Kidney epithelial cell (primary cell): ENCODE measurements around the gene TGFBR3. TPM values are rescaled to one million over a fixed set of nuclear protein-coding genes. Genes with fewer than 3 reads are reported as not detected.

Experiments used
- DNase-seq: peaks from one replicate; pipeline ENCODE4 v3.0.0-alpha.2; 2010; ENCODE audit warnings: low read depth
- H3K27me3 ChIP-seq: 2 replicates; pipeline ENCODE4 v1.6.0; 2011; ENCODE audit warnings: low read length; ENCODE audit not compliant: control insufficient read depth, insufficient read depth
- H3K36me3 ChIP-seq: 2 replicates; pipeline ENCODE4 v1.5.1; 2011; ENCODE audit warnings: low read length; ENCODE audit not compliant: control insufficient read depth, insufficient read depth
- H3K4me3 ChIP-seq: 2 replicates; pipeline ENCODE4 v1.5.1; 2011; ENCODE audit warnings: low read depth, mild to moderate bottlenecking, control low read depth, low read length
- CTCF ChIP-seq: IDR thresholded peaks from 2 replicates; pipeline ENCODE4 v1.5.1; 2011; ENCODE audit warnings: mild to moderate bottlenecking, moderate library complexity, low read length, control low read depth, inconsistent platforms; ENCODE audit not compliant: insufficient read depth, poor library complexity, severe bottlenecking
- total RNA-seq: library from RNA; depleted of rRNA; stranded (reverse); fragments of >200 nt; gene quantifications from 2 replicates; pipeline ENCODE4 v1.2.3, GENCODE V29; 2015

Gene TGFBR3
- total RNA-seq, 1 donor from 2014 or later, result 5.5 TPM

- Histone ChIP-seq H3K27me3 (no peaks in the 10 kb centered on the region), H3K36me3 (no peaks in the 10 kb centered on the region), H3K4me3 (no peak overlapping the region)
- no peak for TF ChIP-seq CTCF
- no peak for DNase-seq
Observed at GRCh38 chr1:91828583-91829281, 57.2 kb downstream of the TGFBR3 start.

- TF ChIP-seq CTCF, result no peak
- H3K27me3 ChIP-seq, result no peaks in the 10 kb centered on the region
- no peaks in the 10 kb centered on the region for H3K36me3 ChIP-seq
- no peak overlapping the region for H3K4me3 ChIP-seq
- DNase-seq, result no peak
Observed at GRCh38 chr1:91827459-91828321, 58.3 kb downstream of the TGFBR3 start.

GRCh38 chr1:91827087-91827458 is 58.9 kb downstream of the TGFBR3 start:
- no peak for DNase-seq
- TF ChIP-seq CTCF, result no peak
- Histone ChIP-seq H3K4me3 (no peak overlapping the region), H3K36me3 (no peaks in the 10 kb centered on the region), H3K27me3 (no peaks in the 10 kb centered on the region)

- no peak for TF ChIP-seq CTCF
- no peak for DNase-seq
- no peak overlapping the region for H3K4me3 ChIP-seq
- no peaks in the 10 kb centered on the region for H3K27me3 ChIP-seq
- no peaks in the 10 kb centered on the region for H3K36me3 ChIP-seq
Observed at GRCh38 chr1:91826649-91827048, 59.3 kb downstream of the TGFBR3 start.

GRCh38 chr1:91826248-91826647 is 59.7 kb downstream of the TGFBR3 start:
- Histone ChIP-seq H3K4me3 (no peak overlapping the region), H3K27me3 (no peaks in the 10 kb centered on the region)
- TF ChIP-seq CTCF, result no peak

More at GRCh38 chr1:91826248-91826647, 59.7 kb downstream of the TGFBR3 start:
- H3K36me3 ChIP-seq, result no peaks in the 10 kb centered on the region
- DNase-seq, result no peak
